Measurements from ENCODE around the gene SLC44A5.
"Not testable (repeated sequence)": the region's sequence is repeated elsewhere in the genome, so short reads cannot be mapped to it uniquely, and the experiment has no call there.

Gene SLC44A5

GRCh38 chr1:75273110-75273509, 337.8 kb downstream of the SLC44A5 start:
- DNase-seq (ENCODE audit: low spot score) = no peak

- DNase-seq (ENCODE audit: low spot score) = no peak
These were observed 345.1 kb downstream of the SLC44A5 start for GRCh38 chr1:75265792-75266191.

GRCh38 chr1:75264112-75264511, 346.8 kb downstream of the SLC44A5 start:
- no peak for DNase-seq (ENCODE audit: low spot score)

GRCh38 chr1:75263616-75264015, 347.3 kb downstream of the SLC44A5 start:
- not testable (repeated sequence) for DNase-seq (ENCODE audit: low spot score)

GRCh38 chr1:75261946-75262345, 349.0 kb downstream of the SLC44A5 start:
- DNase-seq (ENCODE audit: low spot score) = not testable (repeated sequence)

- DNase-seq (ENCODE audit: low spot score) = no peak
These were observed 352.6 kb downstream of the SLC44A5 start for GRCh38 chr1:75258351-75258750.

GRCh38 chr1:75257424-75257823, 353.5 kb downstream of the SLC44A5 start:
- no peak for DNase-seq (ENCODE audit: low spot score)

GRCh38 chr1:75250114-75250513, 360.8 kb downstream of the SLC44A5 start:
- not testable (repeated sequence) for DNase-seq (ENCODE audit: low spot score)

- DNase-seq (ENCODE audit: low spot score) = no peak
These were observed 365.7 kb downstream of the SLC44A5 start for GRCh38 chr1:75245239-75245638.

- DNase-seq (ENCODE audit: low spot score) = no peak
These were observed 367.8 kb downstream of the SLC44A5 start for GRCh38 chr1:75243124-75243523.

- no peak for DNase-seq (ENCODE audit: low spot score)
These were observed 373.6 kb downstream of the SLC44A5 start for GRCh38 chr1:75237316-75237715.

- DNase-seq (ENCODE audit: low spot score) = no peak
These were observed 376.4 kb downstream of the SLC44A5 start for GRCh38 chr1:75234562-75234961.

GRCh38 chr1:75233302-75233929, 377.5 kb downstream of the SLC44A5 start:
- DNase-seq (ENCODE audit: low spot score) = peak; percentile 3

- DNase-seq (ENCODE audit: low spot score) = no peak
These were observed 390.8 kb downstream of the SLC44A5 start for GRCh38 chr1:75220072-75220471.

GRCh38 chr1:75214017-75214416, 396.9 kb downstream of the SLC44A5 start:
- DNase-seq (ENCODE audit: low spot score) = no peak

GRCh38 chr1:75211648-75212047, 399.3 kb downstream of the SLC44A5 start:
- DNase-seq (ENCODE audit: low spot score) = no peak

GRCh38 chr1:75208862-75209261, 402.1 kb downstream of the SLC44A5 start:
- no peak for DNase-seq (ENCODE audit: low spot score)

- DNase-seq (ENCODE audit: low spot score) = peak; percentile 26
These were observed 407.3 kb downstream of the SLC44A5 start for GRCh38 chr1:75203415-75204277.

- DNase-seq (ENCODE audit: low spot score) = no peak
These were observed 408.2 kb downstream of the SLC44A5 start for GRCh38 chr1:75202751-75203150.

- DNase-seq (ENCODE audit: low spot score) = no peak
These were observed 412.2 kb downstream of the SLC44A5 start for GRCh38 chr1:75198761-75199160.

GRCh38 chr1:75198163-75198562, 412.8 kb downstream of the SLC44A5 start:
- no peak for DNase-seq (ENCODE audit: low spot score)

- DNase-seq (ENCODE audit: low spot score) = no peak
These were observed 422.0 kb downstream of the SLC44A5 start for GRCh38 chr1:75188892-75189291.

GRCh38 chr1:75181214-75181955, 429.5 kb downstream of the SLC44A5 start:
- not testable (repeated sequence) for DNase-seq (ENCODE audit: low spot score)
